GM19468 (cell line): Measurements from ENCODE around the gene TANK.

Source experiments
- ATAC-seq: cut with Tn5 transposase; IDR thresholded peaks from one replicate; pipeline ENCODE4 v1.9.1; 2021; ENCODE audit warnings: mild to moderate bottlenecking, moderate library complexity, moderate number of reproducible peaks; ENCODE audit not compliant: unreplicated experiment; ENCODE audit errors: extremely low read depth

TANK gene, protein sequence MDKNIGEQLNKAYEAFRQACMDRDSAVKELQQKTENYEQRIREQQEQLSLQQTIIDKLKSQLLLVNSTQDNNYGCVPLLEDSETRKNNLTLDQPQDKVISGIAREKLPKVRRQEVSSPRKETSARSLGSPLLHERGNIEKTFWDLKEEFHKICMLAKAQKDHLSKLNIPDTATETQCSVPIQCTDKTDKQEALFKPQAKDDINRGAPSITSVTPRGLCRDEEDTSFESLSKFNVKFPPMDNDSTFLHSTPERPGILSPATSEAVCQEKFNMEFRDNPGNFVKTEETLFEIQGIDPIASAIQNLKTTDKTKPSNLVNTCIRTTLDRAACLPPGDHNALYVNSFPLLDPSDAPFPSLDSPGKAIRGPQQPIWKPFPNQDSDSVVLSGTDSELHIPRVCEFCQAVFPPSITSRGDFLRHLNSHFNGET

GRCh38 chr2:161160226-161161073, at the start of gene TANK:
Gene TANK, plus strand, starts transcription at chr2:161160428. Its CDS starts 19,235 bp downstream, at chr2:161179663.
- peak; percentile 93 for ATAC-seq

DNA sequence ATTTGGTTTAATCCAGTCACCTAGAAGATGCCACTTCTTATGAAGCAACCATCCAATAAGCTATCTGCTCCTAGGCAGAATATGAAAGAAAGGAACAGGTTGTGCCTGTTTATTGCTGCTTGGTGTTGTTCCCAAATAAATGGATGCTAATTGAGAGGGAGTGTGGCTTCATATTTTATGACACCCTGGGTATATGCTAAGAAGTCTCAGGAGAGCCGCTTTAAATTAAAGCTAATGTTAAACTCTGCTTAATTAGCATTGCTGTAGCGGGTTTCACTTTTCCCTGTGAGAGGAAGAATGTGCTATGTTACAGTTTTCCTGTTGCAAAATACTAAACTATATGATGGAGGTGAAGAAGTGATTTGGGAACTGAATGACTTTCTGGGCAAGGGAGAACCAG, 48.7 kb upstream of the TANK start:
- no peak for ATAC-seq

- ATAC-seq, result no peak
Measured at GRCh38 chr2:161112908-161113307, 47.3 kb upstream of the TANK start.

- ATAC-seq, result no peak
Measured at GRCh38 chr2:161113693-161114575, 46.3 kb upstream of the TANK start.

DNA sequence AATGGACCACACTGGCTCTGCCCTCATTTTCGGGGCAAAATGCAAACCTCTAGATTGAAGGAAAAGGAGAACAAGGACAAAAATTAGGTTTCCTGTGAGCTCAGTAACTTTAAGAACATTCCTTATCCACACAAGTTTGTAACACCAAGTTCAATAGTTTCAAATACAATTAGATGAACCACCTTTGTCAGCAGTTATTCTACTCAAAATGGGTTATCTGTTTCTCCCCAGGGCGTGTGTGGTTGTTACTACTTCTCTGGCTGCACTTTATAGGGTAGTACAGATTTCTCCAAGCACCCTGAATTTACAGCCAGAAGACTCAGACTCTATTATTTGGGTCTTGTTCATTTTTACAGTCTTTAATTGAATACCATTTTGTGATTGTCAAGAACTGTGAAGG, 45.0 kb upstream of the TANK start:
- no peak for ATAC-seq

GRCh38 chr2:161115605-161116380, 44.4 kb upstream of the TANK start:
- no peak for ATAC-seq

DNA sequence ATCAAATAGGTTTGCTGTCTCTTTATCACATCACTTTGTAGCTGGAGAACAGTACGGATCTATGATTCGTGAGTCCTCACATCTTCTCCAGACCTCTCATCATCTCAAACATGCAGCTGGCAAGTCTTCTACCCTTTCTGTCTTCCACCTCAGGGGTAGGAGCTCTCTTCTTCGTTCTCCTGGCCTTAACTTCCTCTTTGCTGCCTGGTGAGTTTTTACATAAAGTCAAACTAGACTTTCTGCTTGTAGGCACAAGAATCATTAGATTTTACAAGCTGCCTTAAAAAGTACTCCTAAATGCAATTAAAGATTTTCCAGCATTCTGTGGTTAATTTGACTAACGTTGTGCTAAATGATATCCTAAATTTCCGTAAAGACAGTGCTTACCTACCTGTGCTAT, 43.7 kb upstream of the TANK start:
- no peak for ATAC-seq

- no peak for ATAC-seq
Measured at GRCh38 chr2:161117506-161117905, 42.7 kb upstream of the TANK start.

GRCh38 chr2:161118722-161119121, 41.5 kb upstream of the TANK start:
- ATAC-seq, result no peak

DNA sequence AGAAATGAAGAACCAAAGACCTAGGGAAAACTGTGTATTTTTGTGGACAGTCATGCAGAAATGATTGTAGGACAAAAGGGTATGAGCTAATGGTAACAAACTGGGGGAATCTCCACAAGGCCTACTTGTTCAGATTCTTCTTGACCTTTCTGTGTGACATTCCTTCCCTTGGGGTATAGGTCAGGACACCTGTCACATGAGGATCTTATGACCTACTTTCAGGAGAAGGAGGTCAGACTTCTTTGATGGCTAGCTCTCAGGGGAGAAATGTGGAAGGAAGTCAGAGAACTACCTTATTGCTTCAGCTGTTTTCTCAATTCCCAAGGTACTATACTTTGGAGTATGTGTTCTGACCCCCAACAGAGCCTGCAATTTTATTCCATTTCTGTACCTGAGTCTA, 40.7 kb upstream of the TANK start:
- no peak for ATAC-seq

GRCh38 chr2:161120775-161121174, 39.5 kb upstream of the TANK start:
- ATAC-seq, result no peak

DNA sequence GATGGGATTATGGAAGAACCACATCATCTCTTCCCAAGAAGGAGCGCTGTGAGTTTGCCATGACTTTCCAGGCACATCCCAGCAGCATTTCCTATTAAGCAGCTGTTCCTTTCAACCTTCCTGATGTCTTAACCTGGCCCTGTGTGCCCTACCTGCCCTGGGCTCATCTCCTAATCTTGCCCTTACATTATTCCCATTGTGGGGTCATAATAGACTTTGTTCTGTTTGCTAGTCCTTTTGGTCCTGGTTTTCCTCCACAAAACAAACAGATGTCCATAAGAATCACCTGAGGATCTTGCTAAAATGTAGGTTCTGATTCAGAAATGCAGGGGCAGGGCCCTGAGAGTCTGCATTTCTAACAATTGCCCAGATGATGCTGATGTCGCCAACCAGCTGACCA, 38.6 kb upstream of the TANK start:
- ATAC-seq, result no peak

DNA sequence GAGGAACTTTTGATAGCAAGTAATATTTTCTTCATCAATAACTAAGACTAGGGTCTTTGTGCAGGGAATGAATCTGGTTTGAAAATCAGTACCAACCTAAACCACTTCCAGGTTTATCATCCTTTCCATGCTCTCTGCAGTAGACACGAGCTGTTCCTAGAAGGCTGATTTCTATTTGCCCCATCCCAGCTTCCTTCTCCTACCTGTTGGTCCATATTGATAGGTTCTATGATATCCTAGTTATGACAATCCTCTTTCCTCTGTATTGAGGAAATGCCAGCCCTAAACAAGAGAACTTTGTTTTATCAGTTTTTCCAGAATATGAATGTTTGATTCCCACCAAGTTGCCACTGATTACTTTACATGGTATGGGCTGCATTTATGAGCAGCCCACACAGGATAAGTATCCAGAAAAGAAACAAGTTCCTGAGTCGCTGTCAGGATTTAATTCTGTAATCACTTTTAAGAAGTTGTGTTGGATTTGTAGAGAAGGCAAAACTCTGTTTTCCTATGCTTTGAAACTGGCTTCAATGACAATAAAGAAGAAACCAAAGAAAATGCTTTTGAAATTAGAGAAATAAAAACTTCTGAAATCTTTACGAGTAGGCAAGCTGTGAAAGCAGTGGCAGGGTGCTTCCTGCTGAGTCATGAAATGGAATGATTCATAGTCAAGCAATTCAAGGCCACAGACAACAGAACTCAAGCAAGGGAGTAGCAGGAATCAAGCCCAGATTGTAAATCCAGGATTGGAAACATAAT, 37.3 kb upstream of the TANK start:
- ATAC-seq, result no peak

DNA sequence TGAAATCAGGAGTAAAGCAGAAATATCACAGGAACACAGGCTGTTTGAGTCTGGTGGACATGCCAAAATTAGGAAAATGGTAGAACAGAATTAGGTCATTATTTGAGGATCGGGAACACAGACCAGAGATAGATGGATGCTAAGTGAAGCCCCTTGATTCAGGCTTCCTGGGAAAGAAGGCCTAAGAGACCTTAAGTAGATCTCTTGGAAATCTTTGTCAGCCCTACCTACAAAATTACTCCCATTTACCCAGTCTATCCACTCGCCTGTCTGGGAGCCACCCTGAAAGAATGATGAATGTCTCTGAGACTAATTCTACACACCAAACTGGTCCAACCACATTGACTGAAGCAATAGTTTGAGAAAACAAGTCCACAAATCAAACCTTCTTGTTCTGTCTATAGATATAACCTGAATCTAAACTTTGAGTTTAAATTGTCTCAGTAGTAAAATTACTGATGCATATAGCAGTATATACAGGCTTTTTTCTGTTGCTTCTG, 36.6 kb upstream of the TANK start:
- no peak for ATAC-seq

GRCh38 chr2:161124201-161124600, 36.0 kb upstream of the TANK start:
- no peak for ATAC-seq

DNA sequence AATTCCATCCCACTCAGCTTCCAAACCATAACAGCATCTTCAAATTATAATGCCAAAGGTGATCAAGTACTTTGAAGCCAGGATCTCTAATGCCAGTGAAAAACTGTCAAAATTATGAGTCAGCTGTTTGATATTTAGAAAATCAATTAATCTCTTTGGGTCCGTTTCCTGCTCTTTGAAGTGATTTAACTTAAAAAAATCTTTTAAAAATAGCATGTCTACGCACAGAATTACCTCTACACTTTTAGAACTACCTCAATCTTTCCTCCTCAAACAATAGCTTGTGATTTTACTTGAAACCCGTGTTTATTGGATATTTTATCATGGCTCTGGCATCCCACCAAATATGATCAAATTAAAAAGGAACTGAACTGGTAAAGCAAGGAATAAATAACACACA, 31.3 kb upstream of the TANK start:
- ATAC-seq, result no peak

DNA sequence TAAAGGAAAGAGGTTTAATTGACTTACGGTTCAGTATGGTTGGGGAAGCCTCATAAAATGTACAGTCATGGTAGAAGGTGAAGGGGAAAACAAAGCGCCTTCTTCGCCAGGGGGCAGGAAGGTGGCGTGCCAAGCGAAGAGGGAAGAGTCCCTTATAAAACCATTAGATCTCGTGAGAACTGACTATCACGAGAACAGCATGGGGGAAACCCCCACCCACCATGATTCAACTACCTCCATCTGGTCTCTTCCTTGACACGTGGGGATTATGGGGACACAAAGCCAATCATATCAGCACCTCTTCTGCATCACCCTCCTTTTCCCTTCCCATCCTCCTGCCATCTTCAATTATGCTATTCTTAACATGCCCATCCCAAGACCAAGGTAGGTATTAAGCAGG, 29.9 kb upstream of the TANK start:
- no peak for ATAC-seq

GRCh38 chr2:161131074-161131680, 29.1 kb upstream of the TANK start:
- ATAC-seq, result no peak
